T-helper 2 cell (primary cell): Measurements from ENCODE around the gene ANKRD52.
A peak's percentile ranks its signal among the peaks of the same experiment; 100 is the strongest.
"Not testable (repeated sequence)": the region's sequence is repeated elsewhere in the genome, so short reads cannot be mapped to it uniquely, and the experiment has no call there.

Experiments used
- DNase-seq, 5 experiments: peaks; one replicate each; pipeline versions ENCODE4 v3.0.0 to v3.0.0-alpha.2; 2012 to 2022

The ANKRD52 gene

DNA sequence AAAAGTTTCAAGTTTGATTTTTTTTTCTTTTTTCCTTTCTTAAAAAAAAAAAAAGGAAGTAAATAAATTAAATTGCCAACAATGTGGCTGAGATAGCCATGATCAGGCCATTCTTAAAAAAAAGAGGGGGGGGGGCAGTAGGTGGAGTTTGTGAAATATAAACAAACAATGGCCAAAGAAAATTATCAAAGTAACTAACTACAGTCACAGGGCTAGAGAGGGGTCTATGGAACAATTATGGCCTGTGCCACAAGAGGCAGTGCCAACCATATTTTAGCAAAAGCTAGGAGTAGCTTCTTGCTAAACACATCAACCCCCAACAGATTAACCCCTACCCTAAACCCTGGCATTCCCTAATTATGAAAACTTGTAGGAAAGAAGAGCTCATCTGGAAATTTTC is 52.7 kb downstream of the ANKRD52 start:
- DNase-seq = no peak

DNA sequence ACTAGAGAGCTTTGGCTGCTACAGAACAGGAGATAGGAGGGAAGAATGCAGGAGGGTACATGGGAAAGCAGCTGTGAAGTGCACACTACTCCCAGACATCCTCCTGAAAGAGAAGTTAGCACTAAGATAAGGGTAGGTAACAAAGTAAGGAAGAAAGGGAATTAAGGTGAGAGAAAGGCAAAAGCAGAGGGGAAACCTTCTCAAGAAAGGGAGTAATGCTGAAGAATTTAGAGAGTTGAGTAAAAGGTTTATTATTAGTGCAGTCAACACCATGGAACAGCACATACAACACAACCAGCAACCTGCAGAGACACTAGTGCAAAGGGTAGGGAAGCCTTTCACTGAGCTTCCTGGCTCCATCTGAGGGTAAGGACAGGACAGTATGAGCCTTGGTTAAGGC is 53.9 kb downstream of the ANKRD52 start:
- DNase-seq = no peak

DNA sequence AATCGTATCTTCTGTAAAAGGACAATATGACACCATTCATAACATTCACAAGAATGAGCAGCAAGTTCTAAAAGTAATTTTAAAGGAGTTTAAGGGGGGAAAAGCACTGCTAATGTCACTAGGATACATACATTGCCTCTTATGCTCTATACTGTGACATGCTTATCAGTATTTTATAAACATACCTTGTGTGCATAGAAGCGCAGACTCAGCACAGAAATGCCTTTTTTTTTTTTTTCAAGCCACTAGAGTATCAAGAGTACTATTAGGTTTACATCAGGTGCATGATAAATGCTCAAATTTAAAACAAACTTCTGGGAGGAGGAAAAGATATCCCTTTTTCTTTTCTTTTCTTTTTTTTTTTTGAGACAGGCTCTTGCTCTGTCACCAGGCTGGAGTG is 55.3 kb downstream of the ANKRD52 start:
- no peak for DNase-seq

DNA sequence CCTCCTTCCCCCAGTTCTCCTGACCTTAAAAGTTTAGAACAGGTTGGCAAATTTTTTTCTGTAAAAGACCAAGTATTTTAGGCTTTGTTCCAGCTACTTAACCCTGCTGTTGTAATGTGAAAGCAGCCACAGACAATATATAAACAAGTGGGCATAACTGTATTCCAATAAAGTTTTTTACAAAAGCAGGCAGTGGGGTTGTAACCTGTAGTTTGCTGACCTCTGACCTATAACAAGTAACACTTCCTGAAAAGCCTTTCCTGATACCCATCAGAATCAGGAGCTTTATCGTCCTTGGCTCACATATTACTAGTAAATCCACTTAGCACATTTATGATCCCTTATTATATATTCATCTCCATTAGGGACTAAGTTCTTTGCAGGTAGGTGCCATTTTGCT is 55.8 kb downstream of the ANKRD52 start:
- no peak for DNase-seq

DNA sequence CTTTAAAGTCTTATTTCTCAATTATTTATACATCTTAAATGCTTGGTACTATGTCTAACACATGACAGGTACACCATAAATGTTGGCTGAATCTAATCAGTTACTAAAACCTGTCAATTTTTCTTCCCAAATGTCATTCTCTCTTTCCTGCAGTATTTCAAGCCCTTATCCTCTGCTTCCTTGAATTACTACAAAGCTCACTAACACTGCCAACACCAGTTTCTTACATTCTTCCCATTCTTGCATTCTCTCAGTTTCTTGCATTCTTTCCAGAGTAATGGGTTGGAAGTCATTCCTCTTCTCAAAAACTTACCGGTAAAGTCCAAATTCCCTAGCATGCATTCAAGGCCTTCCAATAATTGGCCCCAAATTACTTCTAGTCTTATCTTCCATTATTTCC is 59.3 kb downstream of the ANKRD52 start:
- DNase-seq = no peak

DNA sequence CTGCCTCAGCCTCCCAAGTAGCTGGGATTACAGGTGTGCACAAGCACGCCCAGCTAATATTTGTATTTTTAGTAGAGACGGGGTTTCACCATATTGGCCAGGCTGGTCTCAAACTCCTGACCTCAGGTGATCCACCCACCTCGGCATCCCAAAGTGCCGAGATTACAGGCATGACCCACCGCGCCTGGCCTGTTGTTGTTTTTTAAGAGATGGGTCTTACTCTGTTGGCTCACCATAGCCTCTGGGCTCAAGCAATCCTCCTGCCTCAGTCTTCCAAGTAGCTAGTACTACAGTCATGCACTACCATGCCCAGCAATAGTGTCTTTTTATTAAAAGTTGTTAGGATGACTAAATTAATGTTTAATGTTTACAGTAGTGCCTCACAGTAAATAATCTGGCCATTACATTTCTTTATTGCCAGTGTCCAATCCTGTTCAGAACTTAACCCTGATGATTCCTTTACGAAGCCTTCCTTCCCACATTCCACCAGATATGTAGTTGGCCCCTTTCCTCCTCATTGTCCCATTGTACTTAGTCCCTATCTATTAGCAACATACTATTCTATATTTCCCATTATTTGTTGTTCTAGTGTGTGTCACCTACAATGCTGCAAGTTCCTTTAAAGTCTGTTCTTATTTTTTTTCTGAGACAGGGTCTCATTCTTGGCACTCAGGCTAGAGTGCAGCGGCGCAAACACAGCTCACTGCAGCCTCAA is 60.1 kb downstream of the ANKRD52 start:
- DNase-seq = no peak

DNA sequence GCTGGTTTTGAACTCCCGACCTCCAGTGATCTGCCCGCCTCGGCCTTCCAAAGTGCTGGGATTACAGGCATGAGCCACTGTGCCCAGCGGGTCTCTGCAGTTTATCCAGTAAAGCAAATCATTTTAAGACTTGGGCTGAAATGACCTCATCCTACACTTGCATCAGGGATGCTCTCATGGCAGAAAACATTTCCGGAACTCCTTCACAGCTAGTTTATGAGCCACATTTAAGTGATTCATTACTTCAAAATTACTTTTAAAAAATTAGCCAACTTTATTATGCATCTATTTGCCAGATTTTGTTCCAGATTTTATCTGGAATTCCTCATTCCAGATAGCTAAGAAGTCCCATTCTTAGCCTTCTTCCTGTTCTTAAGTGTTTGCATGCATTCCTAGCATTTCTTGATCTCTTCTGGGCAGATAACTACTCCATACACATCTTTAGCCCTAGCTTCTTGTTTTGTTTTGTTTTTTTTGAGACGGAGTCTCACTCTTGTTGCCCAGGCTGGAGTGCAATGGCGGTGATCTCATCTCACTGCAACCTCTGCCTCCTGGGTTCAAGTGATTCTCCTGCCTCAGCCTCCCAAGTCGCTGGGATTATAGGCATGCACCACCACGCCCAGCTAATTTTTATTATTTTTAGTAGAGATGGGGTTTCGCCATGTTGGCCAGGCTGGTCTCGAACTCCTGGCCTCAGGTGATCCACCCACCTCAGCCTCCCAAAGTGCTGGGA is 61.2 kb downstream of the ANKRD52 start:
- not testable (repeated sequence) for DNase-seq

DNA sequence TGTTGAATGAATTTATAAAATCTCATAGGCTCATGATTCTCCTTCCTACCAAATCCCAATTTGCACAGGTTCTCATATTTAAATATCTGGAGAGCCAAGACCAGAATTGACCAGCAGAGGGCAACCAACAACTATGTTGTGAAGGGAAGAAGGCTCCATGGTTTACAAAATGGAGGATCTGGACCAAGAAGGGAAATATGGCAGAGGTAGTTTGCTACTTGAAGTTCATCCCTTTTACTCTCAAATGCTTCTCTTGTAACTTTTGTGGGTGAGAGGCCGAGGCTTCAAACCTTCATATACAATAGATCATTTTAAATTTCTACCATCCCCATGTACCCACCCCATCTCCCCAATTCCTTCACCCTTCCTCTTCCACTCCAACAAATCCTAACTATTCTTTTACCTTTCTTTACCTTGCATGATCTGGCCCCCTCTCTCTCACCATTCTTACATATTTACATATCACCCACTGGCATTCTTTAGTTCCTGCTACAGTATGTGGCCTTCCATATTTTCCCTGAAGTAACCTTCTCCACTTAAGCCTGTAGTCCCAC is 65.1 kb downstream of the ANKRD52 start:
- peak in 4 of 5 experiments; percentile 46 to 82 (median 58) for DNase-seq

DNA sequence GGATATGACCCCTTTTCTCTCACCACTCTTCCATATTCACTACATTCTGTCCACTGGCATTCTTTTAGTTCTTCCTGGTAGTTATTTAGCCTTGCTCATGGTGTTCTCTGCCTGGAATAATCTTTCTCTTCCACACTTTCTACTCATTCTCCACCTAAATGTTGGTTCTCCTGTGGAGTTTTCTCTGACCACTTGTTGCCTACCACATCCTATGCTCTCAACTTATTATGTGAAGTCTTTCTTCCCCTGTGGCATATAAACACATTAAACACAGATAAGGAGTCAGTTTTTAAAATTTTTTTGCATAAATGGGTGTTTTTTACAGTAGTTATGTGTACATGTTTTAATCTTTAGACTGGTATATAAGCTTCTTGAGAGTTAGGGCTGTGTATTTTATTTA is 65.6 kb downstream of the ANKRD52 start:
- DNase-seq = no peak

DNA sequence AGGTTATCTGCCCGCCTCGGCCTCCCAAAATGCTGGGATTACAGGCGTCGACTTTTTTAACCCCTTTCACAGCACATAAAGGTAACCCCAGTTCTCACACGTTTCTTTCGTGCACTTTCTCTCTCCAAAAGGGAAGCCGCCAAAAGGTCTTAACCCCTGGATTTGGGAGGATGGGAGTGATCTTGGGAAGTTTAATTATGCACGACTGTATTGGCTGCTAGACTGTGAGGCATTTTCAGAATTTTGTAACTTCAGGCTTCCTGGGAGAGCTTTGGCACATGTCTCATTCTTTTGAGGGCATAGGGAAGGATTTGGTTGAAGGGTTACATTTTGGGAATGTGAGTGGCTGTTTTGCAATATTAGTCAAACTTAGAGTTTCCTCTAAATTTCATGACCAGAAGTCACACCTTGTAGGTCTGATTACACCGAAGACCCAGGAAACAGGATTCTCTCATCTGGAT is 67.5 kb downstream of the ANKRD52 start:
- no peak for DNase-seq

DNA sequence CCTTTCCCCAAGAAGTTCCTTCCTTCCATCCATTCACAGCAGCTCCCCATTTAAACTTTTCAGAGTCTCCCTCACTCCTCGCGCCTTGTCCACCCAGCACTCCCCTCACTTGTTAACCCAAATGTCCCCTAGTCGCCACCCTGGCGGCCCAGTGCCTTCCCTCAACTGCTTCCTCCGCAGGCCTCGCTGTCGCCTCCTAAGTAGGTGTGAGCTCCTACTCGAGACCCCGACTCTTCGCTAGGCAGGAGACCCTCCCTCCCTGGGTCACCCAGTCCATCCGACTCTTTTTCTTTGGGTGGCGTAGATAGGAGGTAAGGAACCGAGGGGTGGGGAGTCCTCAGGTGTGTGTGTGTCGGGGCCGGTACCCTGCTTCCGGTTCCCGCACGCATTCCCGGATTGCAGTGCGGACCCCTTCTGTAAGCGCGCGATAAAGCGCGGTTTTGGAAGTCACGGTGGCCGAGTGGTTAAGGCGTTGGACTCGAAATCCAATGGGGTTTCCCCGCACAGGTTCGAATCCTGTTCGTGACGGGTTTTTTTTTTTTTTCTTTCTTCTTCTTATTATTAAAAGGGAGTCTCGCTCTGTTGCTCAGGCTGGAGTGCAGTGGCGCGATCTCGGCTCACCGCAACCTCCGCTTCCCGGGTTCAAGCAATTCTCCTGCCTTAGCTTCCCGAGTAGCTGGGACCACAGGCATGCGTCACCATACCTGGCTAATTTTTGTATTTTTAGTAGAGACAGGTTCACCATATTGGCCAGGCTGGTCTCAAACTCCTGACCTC is 68.1 kb downstream of the ANKRD52 start:
- DNase-seq = peak; percentile 33 to 82 (median 70)

DNA sequence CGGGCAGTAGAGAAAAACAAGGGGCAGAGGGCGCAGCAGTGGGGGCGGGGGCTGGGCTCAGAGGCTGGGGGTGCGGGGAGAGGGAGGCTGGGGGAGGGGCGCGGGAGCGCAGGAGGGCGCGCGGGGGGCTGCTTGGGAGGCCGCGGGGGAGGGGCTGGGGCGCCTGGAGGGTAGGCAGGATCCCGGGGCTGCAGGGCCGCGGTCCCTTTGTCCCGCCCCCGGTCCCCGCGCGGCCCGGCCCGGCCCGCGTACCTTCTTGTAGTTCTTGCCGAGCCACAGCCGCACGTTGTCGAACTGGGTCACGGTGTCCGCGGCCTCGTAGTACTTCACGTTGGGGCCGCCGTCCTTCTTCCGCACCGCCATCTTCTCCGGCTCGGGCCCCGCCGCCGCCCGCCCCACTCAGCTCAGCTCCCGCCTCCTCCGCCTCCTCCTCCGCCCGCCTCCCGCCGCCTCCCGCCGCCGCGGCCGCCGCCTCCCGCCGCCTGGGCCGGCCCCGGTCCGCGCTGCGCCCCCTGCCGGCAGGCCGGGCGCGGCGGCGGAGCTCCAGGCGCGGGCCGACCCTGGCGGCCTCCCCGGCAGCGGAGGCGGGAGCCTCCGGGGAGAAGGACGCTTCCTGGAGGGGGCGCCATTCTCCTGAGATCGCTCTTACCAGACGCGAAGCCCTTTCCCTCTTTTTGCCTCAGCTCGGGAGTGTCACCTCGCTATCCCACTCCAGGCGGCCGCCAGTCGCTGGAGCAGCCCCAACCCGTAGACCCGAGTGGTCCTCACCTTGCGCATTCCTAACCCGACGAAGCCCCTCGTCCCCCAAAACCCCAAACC is 68.9 kb downstream of the ANKRD52 start, which contains the start of gene SMARCC2:
Gene SMARCC2 (minus strand): TSS at position 385 of the 819 bp plus-strand sequence. CDS start 22 bp downstream, at position 363.
- DNase-seq = peak; percentile 76 to 88 (median 82)

DNA sequence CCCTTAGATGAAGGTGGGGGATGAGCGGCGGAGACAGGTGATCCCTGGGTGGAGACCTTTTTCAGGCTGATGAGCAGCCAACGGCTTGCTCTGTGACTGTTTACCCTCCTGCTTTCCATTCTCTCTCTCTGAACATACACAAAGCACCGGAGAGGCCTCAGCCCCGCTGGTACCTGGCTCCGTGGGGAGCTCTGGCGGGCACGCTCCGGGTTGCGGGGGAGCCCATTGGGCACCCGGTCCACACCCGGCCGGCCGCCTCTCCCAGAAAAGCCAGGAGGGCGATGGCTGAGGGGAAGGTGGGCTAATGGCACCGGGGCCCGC is 69.4 kb downstream of the ANKRD52 start:
- peak in 2 of 5 experiments; percentile 14 to 18 for DNase-seq

DNA sequence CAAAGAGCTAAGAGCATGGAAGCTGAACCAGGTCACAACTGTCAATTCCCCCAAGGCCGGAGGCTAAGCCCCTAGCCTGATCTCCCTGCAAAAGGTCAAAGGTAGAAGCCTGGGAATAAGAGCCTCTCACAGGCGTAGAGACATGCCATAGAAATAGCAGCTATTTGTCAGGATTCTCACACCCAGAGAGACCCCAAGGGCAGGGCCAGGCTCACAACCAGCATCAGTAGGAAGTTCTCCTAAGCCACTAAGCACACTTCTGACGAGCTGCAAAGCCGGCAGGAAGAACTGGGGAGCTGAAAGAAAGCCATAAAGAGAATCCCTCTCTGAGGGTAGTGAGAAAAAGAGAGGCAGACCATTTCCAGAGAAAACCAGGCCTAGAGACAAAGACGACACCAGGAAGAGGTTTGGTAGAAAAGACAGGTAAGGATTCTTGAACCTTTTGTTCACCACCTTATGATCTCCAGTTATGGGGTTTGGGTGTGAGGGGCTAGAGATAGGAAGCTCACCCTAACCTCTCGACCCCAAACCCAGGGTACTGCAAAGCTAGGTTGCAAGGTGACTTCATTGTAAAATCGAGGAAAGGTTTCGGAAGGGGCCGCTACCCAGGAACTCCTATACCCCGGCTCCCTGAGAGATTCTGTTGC is 69.9 kb downstream of the ANKRD52 start:
- no peak for DNase-seq
